Vagina (tissue), 2 donors: Measurements from ENCODE around the gene OR2V1. TPM values are rescaled to one million over a fixed set of nuclear protein-coding genes. Genes with fewer than 3 reads are reported as not detected.
"Not testable (repeated sequence)": the region's sequence is repeated elsewhere in the genome, so short reads cannot be mapped to it uniquely, and the experiment has no call there.

Experiments
- DNase-seq, 2 donors: peaks; one replicate each; pipeline ENCODE4 v3.0.0-alpha.2; 2017; ENCODE audit errors: extremely low spot score in 2 of 2
- H3K27ac ChIP-seq: fragments of 200-600 bp; sonication (generic); one replicate; pipeline ENCODE4 v1.5.1; 2019
- H3K27me3 ChIP-seq: fragments of 200-600 bp; sonication (generic); one replicate; pipeline ENCODE4 v1.5.1; 2019
- H3K36me3 ChIP-seq, 2 donors: fragments of 200-600 bp; sonication (generic); one replicate each; pipeline ENCODE4 v1.5.1; 2017 to 2019
- H3K4me1 ChIP-seq: fragments of 200-600 bp; sonication (generic); one replicate; pipeline ENCODE4 v1.5.1; 2019
- H3K4me3 ChIP-seq, 2 donors: fragments of 200-600 bp; sonication (generic); 1 replicate in 1 of 2; 2 replicates in 1 of 2; pipeline ENCODE4 v1.5.1; 2016 to 2019
- H3K9me3 ChIP-seq: fragments of 200-600 bp; sonication (generic); one replicate; pipeline ENCODE4 v1.5.1; 2019
- CTCF ChIP-seq, 3 experiments: fragments of 450-650 bp in 2 of 3; fragments of 200-600 bp in 1 of 3; sonication (generic) in 1 of 3; IDR thresholded peaks; one replicate each; pipeline ENCODE4 v1.5.1; 2017 to 2019; ENCODE audit warnings: antibody characterized with exemption in 3 of 3, mild to moderate bottlenecking in 2 of 3, moderate library complexity in 2 of 3
- POLR2A ChIP-seq, 2 donors: fragments of 450-650 bp; IDR thresholded peaks; one replicate each; pipeline ENCODE4 v1.6.1; 2017; ENCODE audit warnings: antibody characterized with exemption in 2 of 2, mild to moderate bottlenecking in 2 of 2, moderate library complexity in 2 of 2
- POLR2AphosphoS5 ChIP-seq, 2 donors: sonication (generic); formaldehyde crosslinking; IDR thresholded peaks; one replicate each; pipeline ENCODE4 v1.9.0; 2017; ENCODE audit warnings: antibody characterized with exemption in 2 of 2, mild to moderate bottlenecking in 2 of 2, low read depth in 1 of 2; ENCODE audit not compliant: insufficient read depth in 1 of 2
- intact Hi-C: fragments of 100-400 bp; cut with DNase I; formaldehyde crosslinking; loops from one replicate; pipeline ENCODE4 v1.15.1; 2023
- total RNA-seq: library from RNA; depleted of rRNA; stranded (reverse); fragments of >200 nt; gene quantifications from one replicate; pipeline ENCODE4 v1.2.3, GENCODE V29; 2016

The OR2V1 gene
- total RNA-seq, 1 donor from 2014 or later, result not detected

- no peak for TF ChIP-seq POLR2AphosphoS5 (IDR thresholded peaks at IDR 0.05; ENCODE audit: insufficient read depth in 1 of 2, low read depth in 1 of 2)
- no peak for TF ChIP-seq CTCF (IDR thresholded peaks at IDR 0.05)
- no peak for TF ChIP-seq POLR2A (IDR thresholded peaks at IDR 0.05)
- intact Hi-C loops, result no loop called here
Measured at GRCh38 chr5:181171782-181172181, 40.8 kb upstream of the OR2V1 start.

GRCh38 chr5:181170996-181171395, 40.0 kb upstream of the OR2V1 start:
- no peaks in the 10 kb centered on the region for H3K9me3 ChIP-seq
- H3K27me3 ChIP-seq, result peaks cover 6% of the 10 kb centered on the region
- TF ChIP-seq CTCF (IDR thresholded peaks at IDR 0.05) (no peak), POLR2A (IDR thresholded peaks at IDR 0.05) (no peak), POLR2AphosphoS5 (IDR thresholded peaks at IDR 0.05; ENCODE audit: insufficient read depth in 1 of 2, low read depth in 1 of 2) (no peak)
- H3K27ac ChIP-seq, result no peak overlapping the region
- DNase-seq, result no peak
- H3K36me3 ChIP-seq, result no peaks in the 10 kb centered on the region
- no peak overlapping the region for H3K4me3 ChIP-seq
- intact Hi-C loops, result no loop called here
- H3K4me1 ChIP-seq, result peaks cover 9% of the 10 kb centered on the region

More at GRCh38 chr5:181171782-181172181, 40.8 kb upstream of the OR2V1 start:
- Histone ChIP-seq H3K4me1 (peaks cover 9% of the 10 kb centered on the region), H3K9me3 (no peaks in the 10 kb centered on the region), H3K27me3 (peaks cover 6% of the 10 kb centered on the region), H3K4me3 (no peak overlapping the region), H3K27ac (no peak overlapping the region), H3K36me3 (no peaks in the 10 kb centered on the region)
- no peak for DNase-seq

- DNase-seq, result no peak
- TF ChIP-seq CTCF (IDR thresholded peaks at IDR 0.05) (no peak), POLR2A (IDR thresholded peaks at IDR 0.05) (no peak), POLR2AphosphoS5 (IDR thresholded peaks at IDR 0.05; ENCODE audit: insufficient read depth in 1 of 2, low read depth in 1 of 2) (no peak)
- Histone ChIP-seq H3K36me3 (no peaks in the 10 kb centered on the region), H3K27ac (no peak overlapping the region), H3K9me3 (no peaks in the 10 kb centered on the region), H3K4me1 (peaks cover 9% of the 10 kb centered on the region), H3K4me3 (no peak overlapping the region), H3K27me3 (peaks cover 6% of the 10 kb centered on the region)
- intact Hi-C loops, result no loop called here
Measured at GRCh38 chr5:181170237-181170825, 39.4 kb upstream of the OR2V1 start.

GRCh38 chr5:181169459-181170236, 38.7 kb upstream of the OR2V1 start:
- DNase-seq, intact Hi-C loops, H3K27me3 ChIP-seq, H3K36me3 ChIP-seq, H3K9me3 ChIP-seq, H3K27ac ChIP-seq, H3K4me1 ChIP-seq: not testable (repeated sequence)
- peak overlapping the region in 1 of 2 donors; percentile 4 for H3K4me3 ChIP-seq

GRCh38 chr5:181168595-181169118, 37.7 kb upstream of the OR2V1 start:
- no peak for DNase-seq
- Histone ChIP-seq H3K36me3 (no peaks in the 10 kb centered on the region), H3K9me3 (no peaks in the 10 kb centered on the region), H3K4me3 (no peak overlapping the region), H3K27ac (no peak overlapping the region), H3K27me3 (peaks cover 6% of the 10 kb centered on the region), H3K4me1 (peaks cover 9% of the 10 kb centered on the region)
- intact Hi-C loops, result no loop called here
- TF ChIP-seq POLR2AphosphoS5 (IDR thresholded peaks at IDR 0.05; ENCODE audit: insufficient read depth in 1 of 2, low read depth in 1 of 2) (no peak), POLR2A (IDR thresholded peaks at IDR 0.05) (no peak), CTCF (IDR thresholded peaks at IDR 0.05) (no peak)
